ENCODE data around the gene REEP1. TPM values are rescaled to one million over a fixed set of nuclear protein-coding genes. Genes with fewer than 3 reads are reported as not detected.

The REEP1 gene
- total and polyA plus RNA-seq, 2 donors (not counting 1 experiment from before 2014, with no cell fraction given): not detected

DNA sequence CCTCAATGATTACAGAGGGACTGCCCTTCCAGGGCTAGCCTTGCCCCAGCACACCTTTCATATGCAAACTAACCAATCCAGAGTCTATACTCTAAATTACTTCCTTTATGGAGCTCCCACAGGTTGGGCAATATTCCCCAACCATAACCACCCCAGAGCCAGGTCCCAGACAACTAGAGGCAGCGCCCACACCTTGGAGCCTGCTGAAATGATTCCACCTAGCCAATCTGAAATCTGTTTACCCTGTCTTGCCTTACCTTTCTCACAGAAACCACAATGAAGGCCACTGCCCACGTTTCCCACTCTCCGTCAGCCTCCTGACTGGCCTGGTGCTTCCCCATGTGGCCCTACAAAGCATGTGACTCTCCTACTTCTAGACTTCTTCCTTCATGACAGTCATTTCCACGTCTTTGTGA is 62.0 kb downstream of the REEP1 start:
- WGBS (ENCODE audit: insufficient coverage): 80% methylated on average over 2 of the region's 4 CpGs

DNA sequence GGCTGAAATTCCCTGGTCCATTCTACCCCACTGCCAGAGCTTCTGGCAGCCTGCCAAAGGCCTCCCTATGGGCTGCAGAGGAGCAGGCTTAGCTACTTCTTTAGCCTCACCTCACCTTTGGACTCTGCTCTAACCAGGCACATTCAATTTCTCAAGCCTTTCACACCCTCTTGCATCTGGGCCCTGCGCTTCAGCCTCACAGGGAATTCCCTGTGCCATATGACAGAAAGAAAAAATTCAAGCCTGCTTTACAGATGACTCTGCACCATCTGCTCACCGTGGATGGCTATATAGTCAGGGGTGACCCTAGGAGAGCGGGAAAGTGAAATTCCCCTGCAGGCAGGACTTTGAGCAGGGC is 62.5 kb downstream of the REEP1 start:
- H3K9me3 ChIP-seq (ENCODE audit: control extremely low read depth in 1 of 3, control insufficient read depth in 2 of 3, insufficient read depth in 1 of 3, low read length in 2 of 3): peaks cover 6 to 22% (median 20%) of the 10 kb centered on the region in 3 donors
- H3K27ac Mint-ChIP-seq: no peak overlapping the region
- H3K36me3 ChIP-seq (replicated peaks in 1 of 2; ENCODE audit: control extremely low read depth in 1 of 2, control insufficient read depth in 1 of 2, extremely low read depth in 1 of 2, insufficient read depth in 2 of 2, low read length in 1 of 2): no peaks in the 10 kb centered on the region
- peaks cover 0 to 7% (median 2%) of the 10 kb centered on the region in 4 experiments for H3K27me3 ChIP-seq (replicated peaks in 1 of 4; ENCODE audit: control extremely low read depth in 1 of 4, control insufficient read depth in 3 of 4, insufficient read depth in 4 of 4, low read length in 3 of 4)
- no peak for TF ChIP-seq EZH2 (IDR thresholded peaks at IDR 0.05; ENCODE audit: borderline replicate concordance, insufficient read depth, low read depth, low read length, poor library complexity, severe bottlenecking)
- TF ChIP-seq, protein P1, sequence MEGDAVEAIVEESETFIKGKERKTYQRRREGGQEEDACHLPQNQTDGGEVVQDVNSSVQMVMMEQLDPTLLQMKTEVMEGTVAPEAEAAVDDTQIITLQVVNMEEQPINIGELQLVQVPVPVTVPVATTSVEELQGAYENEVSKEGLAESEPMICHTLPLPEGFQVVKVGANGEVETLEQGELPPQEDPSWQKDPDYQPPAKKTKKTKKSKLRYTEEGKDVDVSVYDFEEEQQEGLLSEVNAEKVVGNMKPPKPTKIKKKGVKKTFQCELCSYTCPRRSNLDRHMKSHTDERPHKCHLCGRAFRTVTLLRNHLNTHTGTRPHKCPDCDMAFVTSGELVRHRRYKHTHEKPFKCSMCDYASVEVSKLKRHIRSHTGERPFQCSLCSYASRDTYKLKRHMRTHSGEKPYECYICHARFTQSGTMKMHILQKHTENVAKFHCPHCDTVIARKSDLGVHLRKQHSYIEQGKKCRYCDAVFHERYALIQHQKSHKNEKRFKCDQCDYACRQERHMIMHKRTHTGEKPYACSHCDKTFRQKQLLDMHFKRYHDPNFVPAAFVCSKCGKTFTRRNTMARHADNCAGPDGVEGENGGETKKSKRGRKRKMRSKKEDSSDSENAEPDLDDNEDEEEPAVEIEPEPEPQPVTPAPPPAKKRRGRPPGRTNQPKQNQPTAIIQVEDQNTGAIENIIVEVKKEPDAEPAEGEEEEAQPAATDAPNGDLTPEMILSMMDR (IDR thresholded peaks at IDR 0.05): no peak
- no peak overlapping the region for H2AFZ ChIP-seq (ENCODE audit: insufficient read depth, low read depth, low read length, poor library complexity, severe bottlenecking)
- no peaks in the 10 kb centered on the region for H3K4me1 Mint-ChIP-seq
- ChIA-PET CTCF (no interaction called here), POLR2A (no interaction called here)
- no peak overlapping the region for H3K9ac ChIP-seq (ENCODE audit: low read length)
- 83% methylated on average over 2 of the region's 3 CpGs for WGBS (ENCODE audit: insufficient coverage)
- ATAC-seq (ENCODE audit: low read depth) (no peak), DNase-seq (no peak)
- H3K4me1 ChIP-seq (ENCODE audit: control insufficient read depth in 2 of 2, insufficient read depth in 2 of 2, low read length in 2 of 2): no peaks in the 10 kb centered on the region
- H3K27ac ChIP-seq (ENCODE audit: low read length in 2 of 2): no peak overlapping the region
- peaks cover 14% of the 10 kb centered on the region for H3K27me3 Mint-ChIP-seq
- intact Hi-C loops (cut with micrococcal nuclease): no loop called here
- H4K20me1 ChIP-seq (ENCODE audit: control insufficient read depth, insufficient read depth, low read length, poor library complexity, severe bottlenecking): no peaks in the 10 kb centered on the region
- no peaks in the 10 kb centered on the region for H3K79me2 ChIP-seq (ENCODE audit: control insufficient read depth, insufficient read depth, low read length)
- H3K4me2 ChIP-seq (replicated peaks; ENCODE audit: low read depth, low read length, poor library complexity, severe bottlenecking): no peak overlapping the region
- no peak overlapping the region for H3K4me3 Mint-ChIP-seq
- H3K9me3 Mint-ChIP-seq (ENCODE audit: insufficient read depth): peaks cover 7% of the 10 kb centered on the region
- H3K4me3 ChIP-seq (ENCODE audit: control extremely low read depth in 1 of 5, extremely low read depth in 1 of 5, insufficient read depth in 1 of 5, low read depth in 2 of 5, low read length in 4 of 5): no peak overlapping the region

More for the DNA sequence above, 62.0 kb downstream of the REEP1 start:
- Histone ChIP-seq H4K20me1 (ENCODE audit: control insufficient read depth, insufficient read depth, low read length, poor library complexity, severe bottlenecking) (no peaks in the 10 kb centered on the region), H3K4me2 (replicated peaks; ENCODE audit: low read depth, low read length, poor library complexity, severe bottlenecking) (no peak overlapping the region), H3K4me1 (ENCODE audit: control insufficient read depth in 2 of 2, insufficient read depth in 2 of 2, low read length in 2 of 2) (no peaks in the 10 kb centered on the region), H3K4me3 (ENCODE audit: control extremely low read depth in 1 of 5, extremely low read depth in 1 of 5, insufficient read depth in 1 of 5, low read depth in 2 of 5, low read length in 4 of 5) (no peak overlapping the region), H3K36me3 (replicated peaks in 1 of 2; ENCODE audit: control extremely low read depth in 1 of 2, control insufficient read depth in 1 of 2, extremely low read depth in 1 of 2, insufficient read depth in 2 of 2, low read length in 1 of 2) (no peaks in the 10 kb centered on the region), H3K9me3 (ENCODE audit: control extremely low read depth in 1 of 3, control insufficient read depth in 2 of 3, insufficient read depth in 1 of 3, low read length in 2 of 3) (peaks cover 5 to 18% (median 18%) of the 10 kb centered on the region in 3 donors), H2AFZ (ENCODE audit: insufficient read depth, low read depth, low read length, poor library complexity, severe bottlenecking) (no peak overlapping the region), H3K79me2 (ENCODE audit: control insufficient read depth, insufficient read depth, low read length) (no peaks in the 10 kb centered on the region), H3K27ac (ENCODE audit: low read length in 2 of 2) (no peak overlapping the region), H3K27me3 (replicated peaks in 1 of 4; ENCODE audit: control extremely low read depth in 1 of 4, control insufficient read depth in 3 of 4, insufficient read depth in 4 of 4, low read length in 3 of 4) (peaks cover 0 to 7% (median 2%) of the 10 kb centered on the region in 4 experiments), H3K9ac (ENCODE audit: low read length) (no peak overlapping the region)
- ATAC-seq (ENCODE audit: low read depth): no peak
- POLR2A ChIA-PET: no interaction called here
- TF ChIP-seq EZH2 (IDR thresholded peaks at IDR 0.05; ENCODE audit: borderline replicate concordance, insufficient read depth, low read depth, low read length, poor library complexity, severe bottlenecking): no peak
- Mint-ChIP-seq H3K4me1 (no peaks in the 10 kb centered on the region), H3K4me3 (no peak overlapping the region), H3K9me3 (ENCODE audit: insufficient read depth) (peaks cover 7% of the 10 kb centered on the region), H3K27me3 (peaks cover 19% of the 10 kb centered on the region), H3K27ac (no peak overlapping the region)
- intact Hi-C loops (cut with micrococcal nuclease): no loop called here
- CTCF ChIA-PET: no interaction called here
- DNase-seq: no peak

Measured in B cell (primary cell).